GM10248 (cell line): ENCODE data around the gene PHF5A.

Experiments used
- CTCF ChIA-PET: fragments of 300-600 bp; sonication (Branson Sonifier 250); formaldehyde crosslinking; extraction: SDS; loops from one replicate; lab custom pipeline; 2021; ENCODE audit warnings: antibody characterized with exemption; lab: Yijun Ruan, JAX
- POLR2A ChIA-PET: fragments of 350-650 bp; sonication (Branson Sonifier 250); formaldehyde crosslinking; extraction: SDS; loops from one replicate; lab custom pipeline; 2020; ENCODE audit warnings: antibody characterized with exemption; lab: Yijun Ruan, JAX
- DNase-seq: peaks from one replicate; pipeline ENCODE4 v3.0.0; 2012; ENCODE audit errors: extremely low spot score
- CTCF ChIP-seq: IDR thresholded peaks from 2 replicates; pipeline ENCODE4 v1.5.1; 2012; ENCODE audit warnings: mild to moderate bottlenecking, low read depth; ENCODE audit errors: extremely low read depth, missing control alignments, control extremely low read depth

Gene PHF5A

GRCh38 chr22:41504816-41505215 lies 36.3 kb upstream of the PHF5A start:
- DNase-seq: no peak
- ChIA-PET CTCF (interaction anchor here (1.3 to 7.8 kb wide), 5 partner anchors 12 to 102 kb away, joined by 3 to 66 read pairs (median 10); no protein-coding TSS in a partner anchor), POLR2A (no interaction called here)
- TF ChIP-seq CTCF: no peak

- POLR2A ChIA-PET: no interaction called here
- no peak for DNase-seq
- CTCF ChIA-PET: interaction anchor here (1.3 to 7.8 kb wide), 4 partner anchors 13 to 101 kb away, joined by 3 to 66 read pairs (median 12); no protein-coding TSS in a partner anchor
- no peak for TF ChIP-seq CTCF
These were observed 35.9 kb upstream of the PHF5A start for GRCh38 chr22:41504397-41504796.

- ChIA-PET CTCF (interaction anchor here (0.9 to 8.4 kb wide), 9 partner anchors 10 to 102 kb away, joined by 3 to 66 read pairs (median 4); partner anchors contain the start of genes ACO2 and PHF5A), POLR2A (interaction anchor here (1.1 kb wide), 1 partner anchor 32 kb away, joined by 3 read pairs; the partner anchor contains the start of genes ACO2 and PHF5A)
- TF ChIP-seq CTCF: no peak
- DNase-seq: peak; percentile 65
These were observed 32.7 kb upstream of the PHF5A start for GRCh38 chr22:41501209-41501608.

- no peak for DNase-seq
- no peak for TF ChIP-seq CTCF
- ChIA-PET POLR2A (no interaction called here), CTCF (interaction anchor here (0.9 to 8.4 kb wide), 8 partner anchors 9 to 101 kb away, joined by 3 to 66 read pairs (median 6); no protein-coding TSS in a partner anchor)
These were observed 31.8 kb upstream of the PHF5A start for GRCh38 chr22:41500303-41500702.

- DNase-seq: no peak
- CTCF ChIA-PET: interaction anchor here (1.1 to 8.4 kb wide), 8 partner anchors 8 to 97 kb away, joined by 3 to 66 read pairs (median 6); partner anchors contain the start of gene POLR3H
- POLR2A ChIA-PET: interaction anchor here (0.7 kb wide), 1 partner anchor 102 kb away, joined by 3 read pairs; no protein-coding TSS in a partner anchor
- no peak for TF ChIP-seq CTCF
These were observed 31.3 kb upstream of the PHF5A start for GRCh38 chr22:41499624-41500280.

- DNase-seq: no peak
- CTCF ChIA-PET: interaction anchor here (1.0 to 8.4 kb wide), 5 partner anchors 9 to 94 kb away, joined by 3 to 55 read pairs (median 6); no protein-coding TSS in a partner anchor
- POLR2A ChIA-PET: no interaction called here
- TF ChIP-seq CTCF: no peak
These were observed 29.9 kb upstream of the PHF5A start for GRCh38 chr22:41498303-41498835.
